Suppressor macrophage treated with lipopolysaccharide for 1 hour (primary cell): ENCODE measurements around the gene F2.
A peak's percentile ranks its signal among the peaks of the same experiment; 100 is the strongest.

Experiments used
- DNase-seq, 3 donors: peaks; one replicate each; pipeline ENCODE4 v3.0.0-alpha.2; 2020 to 2022

The F2 gene

GRCh38 chr11:46718155-46719019 is 626 bp upstream of the F2 start:
- DNase-seq: no peak

DNA sequence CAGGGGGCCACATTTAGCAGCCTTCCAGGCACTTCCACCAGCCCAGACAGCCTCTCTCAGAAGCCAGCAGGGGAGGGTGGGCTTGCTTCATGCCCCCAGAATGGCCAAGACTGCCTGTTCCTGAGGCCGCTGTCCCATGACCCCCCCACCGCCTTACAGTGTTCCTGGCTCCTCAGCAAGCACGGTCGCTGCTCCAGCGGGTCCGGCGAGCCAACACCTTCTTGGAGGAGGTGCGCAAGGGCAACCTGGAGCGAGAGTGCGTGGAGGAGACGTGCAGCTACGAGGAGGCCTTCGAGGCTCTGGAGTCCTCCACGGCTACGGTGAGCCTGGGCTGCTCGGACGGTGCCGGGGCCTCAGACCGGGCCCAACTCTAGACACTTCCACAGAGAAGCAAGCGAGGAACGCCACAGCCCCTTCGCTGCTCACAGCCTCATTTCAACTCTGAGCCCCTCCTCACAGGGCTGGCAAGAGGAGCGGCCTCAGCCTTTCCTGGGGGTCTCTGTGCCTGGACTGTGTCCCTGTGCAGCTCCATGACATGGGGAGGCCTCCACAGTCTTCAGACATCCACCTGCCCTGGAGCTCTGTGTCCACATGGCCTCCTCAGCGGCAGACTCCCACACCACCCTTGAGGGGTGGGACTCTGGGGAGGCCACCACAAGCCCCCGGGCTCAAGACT is 668 bp downstream of the F2 start:
- DNase-seq: no peak

GRCh38 chr11:46721286-46721685 is 2.3 kb downstream of the F2 start:
- no peak for DNase-seq

GRCh38 chr11:46722566-46723358 is 3.7 kb downstream of the F2 start:
- DNase-seq: peak in 1 of 3 donors; percentile 10

DNA sequence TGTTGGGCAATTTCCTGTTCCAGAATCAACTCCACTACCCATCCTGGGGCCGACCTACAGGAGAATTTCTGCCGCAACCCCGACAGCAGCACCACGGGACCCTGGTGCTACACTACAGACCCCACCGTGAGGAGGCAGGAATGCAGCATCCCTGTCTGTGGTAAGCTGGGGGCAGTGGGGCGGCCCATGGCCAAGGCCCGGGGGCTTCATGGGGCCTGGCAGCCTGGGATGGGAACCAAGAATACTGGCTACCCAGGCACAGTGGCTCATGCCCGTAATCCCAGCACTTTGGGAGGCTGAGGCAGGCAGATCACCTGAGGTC is 4.3 kb downstream of the F2 start:
- peak in 1 of 3 donors; percentile 5 for DNase-seq

DNA sequence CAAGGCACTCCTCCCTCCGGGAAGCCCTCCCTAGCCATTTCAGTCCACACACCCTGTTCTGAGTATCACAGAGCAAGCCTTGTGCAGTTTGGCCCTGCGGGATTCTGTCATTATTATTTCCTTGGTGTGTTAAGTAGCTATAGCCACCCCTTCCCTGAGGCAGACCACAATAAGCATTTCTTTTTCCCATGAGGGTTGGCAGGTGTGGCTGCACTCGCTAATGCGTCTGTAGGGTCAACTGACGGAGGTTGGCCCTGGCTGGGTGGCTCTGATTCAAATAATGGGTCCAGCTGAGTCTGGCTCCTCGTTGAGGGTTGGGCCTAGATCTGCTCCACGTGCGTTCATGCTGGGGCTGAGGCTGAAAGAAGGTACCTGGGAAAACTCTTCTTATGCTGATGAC is 5.1 kb downstream of the F2 start:
- DNase-seq: no peak

DNA sequence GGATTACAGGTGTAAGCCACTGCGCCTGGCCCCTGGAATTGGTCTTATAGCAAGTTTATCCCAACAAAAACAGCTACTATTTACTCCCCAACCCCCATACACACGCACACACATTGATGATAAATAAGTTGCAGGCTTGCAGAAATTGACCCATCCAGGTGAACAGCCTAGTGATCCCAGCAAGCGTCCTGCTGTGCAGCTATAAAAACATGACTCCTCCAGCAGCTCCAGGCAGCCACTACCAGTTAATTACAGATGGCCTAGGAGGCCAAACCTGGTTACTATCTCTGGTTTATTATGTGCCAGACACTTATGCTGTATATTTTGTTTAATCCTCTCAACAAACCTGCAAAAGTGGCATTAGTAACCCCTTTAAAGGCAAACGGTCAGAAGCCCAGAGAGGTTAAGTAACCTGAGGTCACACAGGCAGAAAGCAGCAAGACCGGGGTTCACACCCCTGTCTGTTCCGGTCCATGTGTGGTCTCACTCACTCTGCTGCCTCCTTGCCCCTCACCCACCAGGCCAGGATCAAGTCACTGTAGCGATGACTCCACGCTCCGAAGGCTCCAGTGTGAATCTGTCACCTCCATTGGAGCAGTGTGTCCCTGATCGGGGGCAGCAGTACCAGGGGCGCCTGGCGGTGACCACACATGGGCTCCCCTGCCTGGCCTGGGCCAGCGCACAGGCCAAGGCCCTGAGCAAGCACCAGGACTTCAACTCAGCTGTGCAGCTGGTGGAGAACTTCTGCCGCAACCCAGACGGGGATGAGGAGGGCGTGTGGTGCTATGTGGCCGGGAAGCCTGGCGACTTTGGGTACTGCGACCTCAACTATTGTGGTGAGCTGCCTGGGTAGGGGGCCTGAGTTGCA is 6.6 kb downstream of the F2 start:
- DNase-seq: no peak

GRCh38 chr11:46726206-46726862 is 7.3 kb downstream of the F2 start:
- no peak for DNase-seq

DNA sequence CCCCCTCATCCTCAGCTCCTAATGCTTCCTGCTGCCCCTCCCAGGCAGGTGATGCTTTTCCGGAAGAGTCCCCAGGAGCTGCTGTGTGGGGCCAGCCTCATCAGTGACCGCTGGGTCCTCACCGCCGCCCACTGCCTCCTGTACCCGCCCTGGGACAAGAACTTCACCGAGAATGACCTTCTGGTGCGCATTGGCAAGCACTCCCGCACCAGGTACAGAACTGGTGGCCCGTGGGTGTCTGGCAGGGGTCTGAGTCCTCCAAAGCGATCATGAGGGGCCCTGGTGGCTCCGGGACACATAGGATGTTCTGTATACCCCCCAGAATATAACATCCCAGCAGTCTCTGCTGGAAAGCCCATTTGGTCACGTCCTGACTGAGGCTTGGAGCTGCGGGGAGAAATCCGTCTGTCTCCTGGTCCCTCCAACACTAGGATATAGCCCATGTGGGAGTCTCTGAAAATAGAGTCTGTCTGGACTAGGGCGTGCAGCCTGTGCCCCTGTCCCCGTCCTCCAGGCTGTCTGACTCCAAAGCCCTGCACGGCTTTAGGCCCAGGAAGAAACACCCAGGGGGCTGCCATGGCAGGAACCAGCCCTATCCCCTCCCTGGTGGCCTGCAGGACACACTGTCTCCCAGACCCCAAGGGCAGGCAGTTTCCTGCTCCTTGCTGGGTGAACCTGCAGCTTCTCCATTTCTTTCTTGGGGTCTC is 9.1 kb downstream of the F2 start:
- no peak for DNase-seq

DNA sequence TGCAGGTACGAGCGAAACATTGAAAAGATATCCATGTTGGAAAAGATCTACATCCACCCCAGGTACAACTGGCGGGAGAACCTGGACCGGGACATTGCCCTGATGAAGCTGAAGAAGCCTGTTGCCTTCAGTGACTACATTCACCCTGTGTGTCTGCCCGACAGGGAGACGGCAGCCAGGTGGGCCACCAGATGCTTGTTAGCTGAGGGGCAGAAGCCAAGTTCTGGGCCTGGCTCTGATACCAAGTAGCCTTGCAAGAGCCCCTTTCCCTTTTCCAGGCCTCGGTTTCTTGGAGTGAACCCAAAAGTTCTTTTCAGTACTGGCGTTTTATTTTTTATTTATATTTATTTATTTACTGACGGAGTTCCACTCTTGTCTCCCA is 9.6 kb downstream of the F2 start:
- no peak for DNase-seq

DNA sequence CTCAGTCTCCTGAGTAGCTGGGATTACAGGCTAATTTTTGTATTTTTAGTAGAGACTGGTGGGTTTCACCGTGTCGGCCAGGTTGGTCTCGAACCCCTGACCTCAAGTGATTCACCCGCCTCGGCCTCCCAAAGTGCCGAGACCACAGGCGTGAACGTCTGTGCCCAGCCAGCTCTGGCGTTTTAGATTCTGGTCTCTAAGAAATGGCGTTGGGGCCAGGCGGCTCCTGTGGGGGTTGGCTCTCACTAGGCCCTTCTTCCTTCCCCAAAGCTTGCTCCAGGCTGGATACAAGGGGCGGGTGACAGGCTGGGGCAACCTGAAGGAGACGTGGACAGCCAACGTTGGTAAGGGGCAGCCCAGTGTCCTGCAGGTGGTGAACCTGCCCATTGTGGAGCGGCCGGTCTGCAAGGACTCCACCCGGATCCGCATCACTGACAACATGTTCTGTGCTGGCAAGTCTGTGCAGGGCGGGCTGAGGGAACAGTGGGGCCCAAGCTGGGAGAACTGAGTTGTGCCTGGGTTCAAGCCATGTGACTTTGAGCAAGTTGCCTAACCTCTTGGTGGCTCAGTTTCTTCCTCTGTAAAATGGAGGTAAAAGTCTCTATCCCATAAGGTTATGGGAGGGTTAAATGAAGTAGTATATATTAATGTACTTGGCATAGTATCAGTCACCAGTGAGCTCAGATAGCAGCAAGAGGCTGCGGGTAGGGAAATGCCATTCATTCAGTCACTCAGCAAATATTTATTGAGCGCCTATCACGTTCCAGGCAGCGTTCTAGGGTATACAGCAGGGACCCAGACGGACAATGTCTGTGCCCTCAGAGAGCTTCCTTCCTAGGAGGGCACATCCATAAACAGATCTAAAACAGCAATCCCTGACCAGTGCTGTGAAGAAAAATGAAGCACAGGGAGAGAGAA is 10.4 kb downstream of the F2 start:
- no peak for DNase-seq

DNA sequence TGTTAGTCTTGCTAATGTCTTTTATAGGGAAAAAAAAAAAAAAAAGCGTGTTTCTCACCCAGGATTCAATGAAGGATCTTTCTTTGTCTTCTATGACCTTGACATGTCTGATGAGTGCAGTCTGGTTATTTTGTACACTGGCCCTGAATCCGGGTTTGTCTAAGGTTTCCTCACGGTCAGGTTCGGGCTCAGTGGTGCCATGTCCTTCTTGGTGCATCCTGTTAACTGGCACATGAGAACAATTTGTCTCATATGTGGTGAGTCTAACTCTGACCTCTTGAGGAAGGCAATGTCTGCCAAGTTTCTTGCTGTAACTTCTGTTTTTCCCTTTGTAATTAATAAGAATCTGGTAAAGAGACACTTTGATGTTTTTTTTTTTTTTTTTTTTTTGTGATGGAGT is 12.5 kb downstream of the F2 start:
- DNase-seq: no peak

GRCh38 chr11:46733234-46733633 is 14.2 kb downstream of the F2 start:
- no peak for DNase-seq

GRCh38 chr11:46736146-46736545 is 17.1 kb downstream of the F2 start:
- no peak for DNase-seq

GRCh38 chr11:46736615-46737014 is 17.6 kb downstream of the F2 start:
- no peak for DNase-seq

DNA sequence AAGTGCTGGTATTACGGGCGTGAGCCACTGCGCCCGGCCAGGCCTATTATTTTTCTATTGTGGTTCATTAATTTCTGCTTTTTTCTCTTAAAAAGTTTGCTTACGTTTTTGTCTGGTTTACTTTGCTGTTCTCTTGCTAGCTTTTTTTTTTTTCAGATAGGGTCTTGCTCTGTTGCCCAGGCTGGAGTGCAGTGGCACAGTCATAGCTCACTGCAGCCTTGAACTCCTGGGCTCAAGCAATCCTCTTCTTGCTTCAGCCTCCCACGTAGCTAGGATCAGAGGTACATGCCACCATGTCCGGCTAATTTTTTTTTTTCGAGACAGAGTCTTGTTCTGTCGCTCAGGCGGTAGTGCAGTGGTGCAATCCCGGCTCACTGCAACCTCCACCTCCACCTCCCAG is 18.7 kb downstream of the F2 start:
- DNase-seq: no peak

- DNase-seq: no peak
Measured at GRCh38 chr11:46738887-46739286, 19.9 kb downstream of the F2 start.

- no peak for DNase-seq
Measured at GRCh38 chr11:46741600-46742484, 22.8 kb downstream of the F2 start.

DNA sequence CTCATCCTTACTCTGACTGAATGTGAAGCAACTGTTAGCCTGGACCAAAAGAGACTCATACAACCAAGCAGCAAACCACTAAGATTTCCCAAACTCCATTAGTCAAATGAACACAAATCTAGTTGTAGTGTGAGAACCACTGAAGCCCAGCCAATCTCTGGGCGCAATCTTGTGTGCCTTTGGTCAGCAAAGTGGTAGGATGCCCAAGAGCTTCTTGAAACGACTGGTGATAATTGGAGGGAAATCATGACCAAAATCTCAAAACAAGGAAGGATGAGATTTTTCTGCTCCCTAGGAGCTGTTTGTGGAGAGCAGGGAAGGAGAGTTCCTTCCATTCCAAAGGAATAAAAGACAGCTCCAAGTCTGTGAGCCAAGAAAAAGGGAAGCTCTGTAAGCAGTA is 24.0 kb downstream of the F2 start:
- DNase-seq: no peak
